Effector memory CD8-positive, alpha-beta T cell (primary cell): Measurements from ENCODE around the gene RHEBL1.

Experiments used
- ATAC-seq: fragments of 150-1000 bp; cut with Tn5 transposase; replicated peaks from 2 replicates; pipeline ENCODE4 v1.10.0; 2021; ENCODE audit warnings: mild to moderate bottlenecking, moderate library complexity
- DNase-seq, 3 experiments: peaks; one replicate each; pipeline ENCODE4 v3.0.0; 2021
- H3K27ac Mint-ChIP-seq, 2 donors: one replicate each; pipeline ENCODE4 v1.8.0; 2022; ENCODE audit warnings: mild to moderate bottlenecking in 2 of 2, mixed read lengths in 2 of 2, moderate library complexity in 2 of 2
- H3K27me3 Mint-ChIP-seq, 2 donors: one replicate each; pipeline ENCODE4 v1.8.0; 2022; ENCODE audit warnings: mixed read lengths in 2 of 2
- H3K36me3 Mint-ChIP-seq: one replicate; pipeline ENCODE4 v1.8.0; 2022; ENCODE audit warnings: mild to moderate bottlenecking, moderate library complexity, mixed read lengths; ENCODE audit not compliant: insufficient read depth
- H3K4me1 Mint-ChIP-seq, 2 donors: one replicate each; pipeline ENCODE4 v1.8.0; 2022; ENCODE audit warnings: low read depth in 2 of 2, mixed read lengths in 2 of 2
- H3K4me3 Mint-ChIP-seq, 2 donors: one replicate each; pipeline ENCODE4 v1.8.0; 2022; ENCODE audit warnings: mild to moderate bottlenecking in 2 of 2, mixed read lengths in 2 of 2, moderate library complexity in 2 of 2
- H3K9me3 Mint-ChIP-seq, 2 donors: one replicate each; pipeline ENCODE4 v1.8.0; 2022; ENCODE audit warnings: mixed read lengths in 2 of 2
- total RNA-seq, 9 experiments: gene quantifications; one replicate each; lab custom pipeline; 2026; lab: John Stamatoyannopoulos, UW

RHEBL1 gene
- 2.5 to 16.5 (median 3.9) reads per million in 9 experiments for total RNA-seq

DNA sequence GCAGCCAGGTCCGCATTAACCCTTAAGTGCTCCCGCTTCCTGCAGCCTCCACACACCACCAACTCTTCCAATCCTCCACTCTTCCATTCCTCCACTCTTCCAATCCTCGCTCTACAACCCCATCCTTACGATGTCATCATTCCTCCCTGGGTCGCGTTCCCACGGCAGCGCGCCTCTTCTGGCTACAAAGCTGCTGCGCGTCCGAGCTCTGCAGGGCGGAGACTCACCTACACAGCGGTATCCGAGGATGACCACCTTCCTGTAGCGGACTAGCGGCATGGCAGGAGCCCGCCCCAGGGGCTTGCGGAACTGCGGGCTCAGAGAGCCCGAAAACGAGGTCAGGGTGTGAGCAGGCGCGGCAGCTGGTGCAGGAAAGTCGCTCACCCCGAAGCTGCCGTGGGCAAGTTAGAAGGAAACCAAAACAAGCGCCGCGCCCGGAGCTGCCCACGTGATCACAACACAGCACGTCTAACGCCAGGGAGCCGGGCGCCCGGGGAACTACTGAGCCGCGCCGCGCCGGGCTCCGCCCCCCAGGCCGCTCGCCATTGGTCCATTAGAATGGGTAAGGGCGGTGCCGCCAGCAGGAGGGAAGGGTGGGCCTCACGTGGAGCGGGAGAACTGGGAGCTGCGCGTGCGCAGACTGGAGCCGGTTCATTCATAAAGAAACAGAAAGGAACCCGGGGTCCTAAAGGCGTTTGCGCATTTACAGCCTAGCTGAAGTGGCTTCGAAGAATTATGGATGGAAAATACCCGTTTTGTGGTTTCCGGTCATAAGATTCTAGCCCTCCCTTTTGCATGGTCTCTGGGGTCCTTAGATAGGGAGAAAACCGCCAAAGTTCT is at the start of gene RHEBL1:
RHEBL1 (minus strand) TSS at position 473 of the 840 bp plus-strand sequence; CDS start at position 279, 194 bp downstream.
- Mint-ChIP-seq H3K4me1 (peaks cover 13 to 17% of the 10 kb centered on the region in 2 donors), H3K4me3 (peak within 1 kb of the TSS; percentile 95 to 97), H3K27me3 (no peaks in the 10 kb centered on the region), H3K27ac (peak within 1 kb of the TSS; percentile 95 to 96), H3K9me3 (no peaks in the 10 kb centered on the region), H3K36me3 (peaks cover 10% of the 10 kb centered on the region)
- ATAC-seq (peak; percentile 97), DNase-seq (peak; percentile 96 to 97 (median 97))

DNA sequence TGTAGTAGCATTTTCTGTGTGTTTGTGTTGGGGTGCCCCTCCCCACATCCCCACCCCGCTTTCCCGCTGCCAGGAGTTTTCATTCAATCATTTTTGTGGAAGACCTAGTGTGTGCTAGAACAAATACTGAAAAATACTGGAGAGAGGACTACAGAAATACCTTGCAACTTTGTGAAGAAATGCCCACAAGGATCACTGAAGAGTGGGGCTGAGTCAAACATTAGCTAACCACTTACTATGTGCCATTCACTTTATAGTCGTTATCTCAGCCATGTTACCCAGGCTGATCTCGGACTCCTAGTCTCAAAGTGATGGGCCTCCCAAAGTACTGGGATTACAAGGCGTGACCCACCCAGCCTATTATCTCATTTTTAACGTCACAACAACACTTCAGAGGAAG is 41.4 kb upstream of the RHEBL1 start:
- ATAC-seq (no peak), DNase-seq (no peak)
- Mint-ChIP-seq H3K36me3 (peaks cover 9% of the 10 kb centered on the region), H3K4me1 (peaks cover 26 to 31% of the 10 kb centered on the region in 2 donors), H3K27ac (peak overlapping the region; percentile 99), H3K4me3 (peak overlapping the region; percentile 99 to 100), H3K9me3 (no peaks in the 10 kb centered on the region), H3K27me3 (no peaks in the 10 kb centered on the region)

- no peaks in the 10 kb centered on the region for H3K9me3 Mint-ChIP-seq
- peak within 1 kb of the TSS; percentile 99 to 100 for H3K4me3 Mint-ChIP-seq
- peak within 1 kb of the TSS; percentile 99 for H3K27ac Mint-ChIP-seq
- peaks cover 28 to 31% of the 10 kb centered on the region in 2 donors for H3K4me1 Mint-ChIP-seq
- H3K27me3 Mint-ChIP-seq: no peaks in the 10 kb centered on the region
- peaks cover 10% of the 10 kb centered on the region for H3K36me3 Mint-ChIP-seq
- peak; percentile 91 for ATAC-seq
- peak; percentile 96 to 98 (median 97) for DNase-seq
Observed at GRCh38 chr12:49110464-49111155, 40.8 kb upstream of the RHEBL1 start, which contains the start of gene LMBR1L. LMBR1L (minus strand) TSS chr12:49110847; CDS start chr12:49110555, 292 bp downstream.

DNA sequence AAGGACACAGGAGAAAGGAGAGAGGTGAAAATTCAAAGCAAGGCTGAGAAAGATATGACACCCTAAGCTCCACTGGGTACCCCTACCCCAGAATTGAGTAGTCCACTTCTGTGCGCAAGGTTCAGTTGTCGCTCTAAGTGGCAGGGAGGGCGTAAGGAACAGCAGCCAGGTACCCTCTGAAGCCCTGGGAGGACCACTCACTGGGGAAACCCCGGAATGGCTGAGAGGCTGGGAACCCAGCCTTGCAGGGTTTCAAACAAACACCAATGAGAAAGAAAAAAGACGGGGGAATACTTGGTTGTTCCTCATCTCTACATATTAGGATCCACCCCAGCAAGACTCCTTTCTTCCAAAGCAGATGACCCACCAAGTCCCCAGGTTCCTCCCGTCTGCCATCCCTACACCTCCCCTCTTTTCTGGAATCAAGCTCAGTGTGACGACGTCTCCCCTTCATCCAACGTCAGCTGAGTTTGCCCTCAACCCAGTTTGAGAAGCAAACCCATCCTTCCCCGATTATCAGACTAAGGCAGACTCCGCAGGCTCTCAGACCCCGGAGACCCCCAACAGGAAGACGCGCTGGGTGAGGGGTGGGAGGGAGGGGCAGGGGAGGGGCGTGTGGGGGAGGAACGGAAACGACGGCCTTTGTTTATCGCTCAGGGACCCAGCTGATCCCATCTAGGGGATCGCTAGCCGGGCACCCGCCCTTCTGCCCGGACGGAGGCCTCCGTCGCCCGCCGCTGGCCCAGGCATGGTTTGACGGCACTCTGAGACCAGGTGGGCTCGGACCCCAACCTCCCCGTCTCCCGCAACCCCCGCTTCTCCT is 40.1 kb upstream of the RHEBL1 start:
- Mint-ChIP-seq H3K9me3 (no peaks in the 10 kb centered on the region), H3K27ac (peak overlapping the region; percentile 99), H3K4me3 (peak overlapping the region; percentile 99 to 100), H3K4me1 (peaks cover 31 to 36% of the 10 kb centered on the region in 2 donors), H3K27me3 (no peaks in the 10 kb centered on the region), H3K36me3 (peaks cover 12% of the 10 kb centered on the region)
- DNase-seq: no peak
- no peak for ATAC-seq

DNA sequence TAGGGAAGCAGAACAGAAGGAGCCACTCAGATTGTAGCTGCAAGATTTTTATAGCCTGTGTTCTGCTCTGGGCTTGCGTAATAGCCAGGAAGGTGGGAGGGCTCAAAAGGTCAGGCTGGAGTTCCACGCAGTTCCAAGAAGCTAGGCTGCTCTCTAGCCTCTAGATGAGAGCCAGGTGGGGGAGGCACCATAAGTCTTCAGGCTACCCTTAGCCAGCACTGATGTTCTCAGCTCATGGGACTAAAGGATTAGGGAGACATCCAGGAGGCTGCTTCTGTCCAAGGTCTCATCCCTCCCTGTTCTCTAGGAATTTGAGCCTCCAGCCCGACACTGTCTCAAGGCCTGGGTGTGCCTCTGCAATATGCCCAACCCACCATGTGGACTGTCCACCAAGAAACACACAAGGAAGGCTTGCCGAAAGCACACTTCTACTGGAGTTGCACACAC is 39.2 kb upstream of the RHEBL1 start:
- Mint-ChIP-seq H3K4me1 (peaks cover 35 to 42% of the 10 kb centered on the region in 2 donors), H3K4me3 (peak overlapping the region; percentile 99 to 100), H3K36me3 (peaks cover 21% of the 10 kb centered on the region), H3K9me3 (no peaks in the 10 kb centered on the region), H3K27me3 (no peaks in the 10 kb centered on the region), H3K27ac (peak overlapping the region; percentile 99)
- ATAC-seq: no peak
- no peak for DNase-seq

DNA sequence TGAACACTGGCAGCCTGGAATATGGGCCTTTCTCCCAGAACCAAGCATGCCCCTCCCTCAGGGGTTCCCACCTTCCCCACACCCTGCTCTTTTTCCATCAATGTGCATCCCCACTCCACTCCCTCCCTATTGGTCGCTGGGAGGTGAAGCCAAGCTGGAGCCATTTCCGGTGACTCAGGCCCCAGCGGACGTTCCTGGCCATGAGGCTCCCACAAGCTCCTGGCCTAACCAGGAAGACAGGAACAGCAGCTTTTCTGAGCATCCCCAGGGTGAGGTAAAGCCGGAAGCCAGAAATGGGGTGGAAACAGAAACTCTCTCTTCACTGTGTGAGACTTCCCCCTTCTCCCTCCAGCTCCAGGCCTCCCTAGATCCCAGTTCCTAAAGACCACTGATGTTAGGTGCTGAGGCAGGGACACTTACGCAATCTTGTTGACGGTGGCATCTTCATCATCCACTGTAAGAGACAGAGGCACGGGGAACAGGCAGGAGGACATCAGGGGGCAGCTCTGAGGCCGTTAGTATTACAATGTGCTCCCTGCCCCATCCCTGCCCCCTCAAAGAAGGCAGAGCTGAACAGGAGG is 35.8 kb upstream of the RHEBL1 start:
- DNase-seq: no peak
- H3K27ac Mint-ChIP-seq: no peak overlapping the region
- H3K4me1 Mint-ChIP-seq: peaks cover 36 to 38% of the 10 kb centered on the region in 2 donors
- ATAC-seq: no peak
- no peak overlapping the region for H3K4me3 Mint-ChIP-seq
- no peaks in the 10 kb centered on the region for H3K9me3 Mint-ChIP-seq
- no peaks in the 10 kb centered on the region for H3K27me3 Mint-ChIP-seq
- H3K36me3 Mint-ChIP-seq: peaks cover 41% of the 10 kb centered on the region

DNA sequence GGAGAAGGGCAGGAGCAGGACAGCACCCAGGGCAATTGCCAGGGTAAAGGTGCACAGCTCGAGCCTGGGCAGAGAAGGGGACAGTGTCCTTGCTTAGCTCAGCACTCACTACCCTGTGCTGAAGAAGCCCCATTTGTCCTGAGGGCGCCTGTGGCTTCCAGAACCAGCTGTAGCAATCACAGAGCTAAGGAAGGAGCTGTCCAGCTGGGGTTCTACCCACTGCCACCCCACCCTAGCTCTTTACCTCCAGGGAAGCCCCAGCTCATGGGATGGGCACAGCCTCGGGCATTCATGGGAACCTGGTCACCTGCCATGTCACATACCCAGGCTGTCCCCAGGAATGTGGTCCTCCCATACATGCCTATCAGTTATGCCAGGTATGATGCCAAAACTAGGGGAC is 35.0 kb upstream of the RHEBL1 start:
- Mint-ChIP-seq H3K4me1 (peaks cover 32 to 35% of the 10 kb centered on the region in 2 donors), H3K27me3 (no peaks in the 10 kb centered on the region), H3K27ac (no peak overlapping the region), H3K4me3 (no peak overlapping the region), H3K9me3 (no peaks in the 10 kb centered on the region), H3K36me3 (peaks cover 46% of the 10 kb centered on the region)
- ATAC-seq (no peak), DNase-seq (no peak)

DNA sequence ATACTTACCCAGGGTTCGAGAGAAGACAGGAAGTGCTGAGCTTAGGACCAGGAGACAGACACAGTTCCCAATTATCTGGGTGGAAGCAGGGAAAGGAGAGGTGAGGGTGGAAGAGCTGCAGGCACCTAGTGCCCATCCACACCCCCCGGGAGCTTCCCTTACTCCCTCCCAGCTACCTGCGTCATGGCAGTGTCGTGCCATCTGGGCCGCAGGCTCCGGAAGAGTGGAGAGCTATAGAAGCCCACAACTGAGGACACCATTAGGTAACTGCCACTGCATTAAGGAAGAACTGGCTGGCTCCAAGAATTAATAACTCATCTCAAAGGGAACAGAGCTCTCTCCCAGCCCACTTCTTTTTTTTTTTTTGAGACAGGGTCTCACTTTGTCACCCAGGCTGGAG is 30.6 kb upstream of the RHEBL1 start:
- Mint-ChIP-seq H3K9me3 (no peaks in the 10 kb centered on the region), H3K36me3 (peaks cover 61% of the 10 kb centered on the region), H3K27ac (no peak overlapping the region), H3K4me3 (no peak overlapping the region), H3K4me1 (peaks cover 9 to 13% of the 10 kb centered on the region in 2 donors), H3K27me3 (peaks cover 1 to 4% of the 10 kb centered on the region in 2 donors)
- DNase-seq (no peak), ATAC-seq (no peak)

GRCh38 chr12:49098703-49099102 is 28.9 kb upstream of the RHEBL1 start:
- Mint-ChIP-seq H3K4me1 (peaks cover 7 to 11% of the 10 kb centered on the region in 2 donors), H3K4me3 (no peak overlapping the region), H3K9me3 (no peaks in the 10 kb centered on the region), H3K27me3 (peaks cover 13 to 21% of the 10 kb centered on the region in 2 donors), H3K27ac (peak overlapping the region in 1 of 2 donors; percentile 41), H3K36me3 (peaks cover 54% of the 10 kb centered on the region)
- ATAC-seq: no peak
- DNase-seq: no peak

DNA sequence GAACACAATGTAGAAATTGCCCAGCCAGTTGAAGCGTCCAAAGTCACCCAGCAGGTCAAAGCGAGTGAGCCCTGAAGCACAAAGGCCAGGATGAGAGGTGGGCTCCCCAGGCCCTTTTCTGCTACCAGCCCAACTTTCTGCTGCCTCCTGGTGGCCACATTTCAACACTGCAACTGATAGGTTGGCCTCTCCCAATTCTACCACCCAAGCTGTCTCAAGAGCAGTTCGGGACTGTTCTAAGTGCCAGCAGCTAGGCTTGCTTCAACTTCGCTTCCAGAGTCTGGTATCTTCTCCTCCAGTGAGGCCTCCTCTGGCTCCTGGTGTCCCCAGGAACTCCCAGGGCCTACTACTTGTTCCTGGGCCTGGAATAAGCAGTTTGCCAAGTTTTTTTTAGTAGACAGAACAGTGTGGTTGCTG is 28.3 kb upstream of the RHEBL1 start:
- peaks cover 17 to 28% of the 10 kb centered on the region in 2 donors for H3K27me3 Mint-ChIP-seq
- H3K4me3 Mint-ChIP-seq: no peak overlapping the region
- ATAC-seq (peak; percentile 61), DNase-seq (peak; percentile 56 to 59 (median 56))
- no peak overlapping the region for H3K27ac Mint-ChIP-seq
- no peaks in the 10 kb centered on the region for H3K9me3 Mint-ChIP-seq
- H3K36me3 Mint-ChIP-seq: peaks cover 56% of the 10 kb centered on the region
- H3K4me1 Mint-ChIP-seq: peaks cover 9 to 11% of the 10 kb centered on the region in 2 donors

DNA sequence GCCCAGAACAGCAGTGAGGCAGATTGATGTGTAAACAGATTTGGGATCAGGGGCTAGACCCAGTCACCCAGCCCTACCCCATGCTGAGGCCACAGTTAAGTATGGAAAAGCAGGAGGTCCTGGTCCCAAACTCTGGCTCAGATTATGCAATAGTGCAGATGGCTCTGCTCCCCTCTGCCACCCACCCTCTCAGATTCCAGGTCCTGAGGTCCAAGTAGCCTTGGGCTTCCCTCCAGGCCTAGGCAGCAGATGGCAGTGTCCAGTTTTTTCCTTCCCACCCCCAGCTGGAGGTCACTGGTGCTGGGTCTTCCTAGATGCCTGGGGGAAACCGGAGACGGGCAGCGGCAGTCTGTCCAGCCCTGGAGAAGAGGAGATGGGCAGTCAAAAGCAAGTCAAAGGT is 27.6 kb upstream of the RHEBL1 start:
- Mint-ChIP-seq H3K36me3 (peaks cover 57% of the 10 kb centered on the region), H3K4me1 (peaks cover 9 to 11% of the 10 kb centered on the region in 2 donors), H3K9me3 (no peaks in the 10 kb centered on the region), H3K27me3 (peaks cover 21 to 34% of the 10 kb centered on the region in 2 donors), H3K27ac (no peak overlapping the region), H3K4me3 (no peak overlapping the region)
- DNase-seq: no peak
- no peak for ATAC-seq

DNA sequence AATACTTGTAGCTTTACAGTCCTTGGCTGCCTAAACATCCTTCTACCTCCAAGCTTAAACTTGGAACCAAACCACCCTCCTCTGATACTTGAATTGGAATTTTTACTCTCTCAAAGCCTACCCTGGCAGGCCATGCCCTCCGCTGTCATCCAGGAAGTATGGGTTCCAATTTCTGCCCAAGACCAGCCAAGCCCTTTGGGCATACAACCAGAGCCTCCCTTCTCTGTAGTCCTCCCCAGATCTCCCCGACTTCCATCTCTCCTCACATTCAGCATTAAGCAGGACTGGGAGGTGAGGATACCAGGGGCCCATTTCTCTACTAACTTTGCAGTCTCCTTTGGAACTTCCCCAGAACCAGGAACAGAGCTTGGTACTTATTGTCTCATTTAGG is 25.2 kb upstream of the RHEBL1 start:
- ATAC-seq (no peak), DNase-seq (no peak)
- H3K27ac Mint-ChIP-seq: no peak overlapping the region
- H3K36me3 Mint-ChIP-seq: peaks cover 34% of the 10 kb centered on the region
- H3K27me3 Mint-ChIP-seq: peaks cover 43 to 59% of the 10 kb centered on the region in 2 donors
- H3K4me1 Mint-ChIP-seq: peaks cover 21 to 24% of the 10 kb centered on the region in 2 donors
- H3K9me3 Mint-ChIP-seq: no peaks in the 10 kb centered on the region
- peak overlapping the region in 1 of 2 donors; percentile 48 for H3K4me3 Mint-ChIP-seq
